NCI-H1105 (cell line): Measurements from ENCODE around the gene CNGA2.

Experiments used
- DNase-seq: peaks from one replicate; lab custom pipeline; 2025; lab: John Stamatoyannopoulos, UW

The CNGA2 gene

DNA sequence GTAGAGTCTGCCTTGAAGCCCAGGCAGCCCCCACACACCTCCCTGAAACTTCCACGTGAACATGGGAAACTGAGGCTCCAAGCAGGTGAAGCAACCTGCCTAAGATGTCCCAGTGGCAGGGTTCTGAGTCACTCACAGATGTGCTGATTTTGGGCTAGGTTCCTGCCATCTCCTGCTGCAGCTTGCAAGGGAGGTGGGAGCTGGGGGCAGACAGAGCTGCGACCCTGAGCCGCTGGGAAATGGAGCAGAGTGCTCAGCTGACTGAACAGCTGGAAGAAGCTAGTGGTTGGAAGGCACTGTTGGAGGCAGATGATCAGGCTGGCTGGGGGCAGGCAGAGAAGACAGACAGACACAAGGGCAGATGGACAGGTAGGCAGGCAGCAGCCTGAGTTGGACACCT is 22.3 kb upstream of the CNGA2 start:
- no peak for DNase-seq

DNA sequence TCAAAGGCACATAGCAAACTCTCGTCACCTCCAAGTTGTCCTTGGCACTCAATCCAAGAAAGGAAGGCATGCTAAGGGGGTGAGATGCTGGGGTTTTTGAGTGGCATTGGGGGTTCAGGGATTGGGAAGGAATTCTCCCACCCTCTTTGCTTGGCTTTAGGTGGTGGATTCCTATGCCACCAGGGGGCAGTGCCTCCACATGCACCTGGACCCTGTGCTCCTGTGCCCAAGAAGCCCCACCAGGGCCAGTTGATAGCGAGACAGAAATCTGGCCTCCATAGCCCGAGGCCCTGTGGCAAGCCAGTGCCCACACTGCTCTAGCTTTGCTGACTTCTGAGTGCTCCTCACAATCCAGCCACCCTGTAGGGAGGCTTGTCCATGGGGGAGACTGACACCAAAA is 20.7 kb upstream of the CNGA2 start:
- peak; percentile 26 for DNase-seq

DNA sequence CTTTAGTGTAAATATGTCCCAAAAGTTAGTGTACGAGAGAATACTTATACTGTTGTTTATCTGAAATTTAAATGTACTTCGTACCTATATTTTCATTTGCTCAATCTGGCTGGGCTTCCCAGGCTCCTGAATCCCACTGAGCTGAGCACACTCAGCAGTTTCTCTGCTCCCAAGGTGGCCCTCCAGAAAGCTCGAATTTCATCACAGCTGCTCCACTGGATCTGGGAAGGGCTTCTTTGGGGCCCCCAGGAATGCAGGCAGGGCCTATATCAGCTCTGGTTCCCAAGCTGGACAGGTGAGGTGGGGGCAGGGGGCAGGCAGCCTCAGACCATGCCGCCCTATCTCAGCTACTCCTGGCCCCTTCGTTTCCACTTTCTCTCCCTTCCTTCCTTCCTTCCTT is 20.2 kb upstream of the CNGA2 start:
- DNase-seq = no peak

DNA sequence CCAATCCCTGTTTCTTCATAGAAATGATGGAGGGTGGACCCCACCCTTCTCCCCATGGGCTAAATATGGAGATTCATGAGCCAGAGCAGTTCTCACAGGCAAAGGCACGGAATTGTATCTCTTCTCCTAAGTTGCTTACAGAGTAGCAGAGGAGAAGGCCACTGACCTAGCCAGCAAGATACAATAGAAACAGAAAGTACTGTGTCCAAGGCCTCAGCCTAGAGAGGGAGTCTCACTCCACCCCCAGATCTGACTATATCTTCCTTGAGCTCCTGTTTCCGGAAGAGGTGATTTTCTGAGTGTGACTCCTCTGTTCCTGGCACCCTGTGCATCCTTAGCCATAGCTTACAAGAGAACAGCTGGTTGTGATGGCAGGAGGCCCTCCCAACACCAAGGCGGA is 18.8 kb upstream of the CNGA2 start, which contains the start of gene FATE1:
Gene FATE1, plus strand, starts transcription at position 284 of the 400 bp plus-strand sequence. Its CDS starts 85 bp downstream, at position 369.
- no peak for DNase-seq

DNA sequence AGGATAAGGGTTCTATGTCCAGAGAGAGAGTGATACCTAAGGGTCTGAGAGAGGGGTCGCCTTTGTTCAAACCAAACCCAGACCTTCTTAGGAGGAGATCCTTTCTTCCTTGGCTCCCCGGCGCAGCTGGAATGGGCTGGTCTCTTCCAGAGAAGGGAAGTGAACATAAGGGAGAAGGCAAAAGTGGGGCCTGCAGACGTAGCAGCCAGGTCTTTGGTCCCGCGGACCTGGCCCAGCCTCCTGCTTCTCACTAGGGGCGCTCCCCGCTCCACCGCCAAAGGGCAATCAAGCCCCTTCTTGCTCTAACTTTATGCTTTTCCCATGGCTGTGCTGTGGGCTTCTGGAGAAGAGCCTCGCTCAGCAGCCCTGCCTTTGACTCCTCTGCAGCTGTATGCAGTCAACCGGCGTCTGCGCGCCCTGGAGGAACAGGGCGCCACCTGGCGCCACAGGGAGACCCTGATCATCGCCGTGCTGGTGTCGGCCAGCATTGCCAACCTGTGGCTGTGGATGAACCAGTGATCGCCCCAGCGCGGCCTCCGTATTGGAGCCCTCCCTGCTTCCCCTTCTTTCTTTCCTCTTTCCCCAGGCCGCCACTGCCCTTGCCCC is 12.2 kb upstream of the CNGA2 start:
- no peak for DNase-seq

DNA sequence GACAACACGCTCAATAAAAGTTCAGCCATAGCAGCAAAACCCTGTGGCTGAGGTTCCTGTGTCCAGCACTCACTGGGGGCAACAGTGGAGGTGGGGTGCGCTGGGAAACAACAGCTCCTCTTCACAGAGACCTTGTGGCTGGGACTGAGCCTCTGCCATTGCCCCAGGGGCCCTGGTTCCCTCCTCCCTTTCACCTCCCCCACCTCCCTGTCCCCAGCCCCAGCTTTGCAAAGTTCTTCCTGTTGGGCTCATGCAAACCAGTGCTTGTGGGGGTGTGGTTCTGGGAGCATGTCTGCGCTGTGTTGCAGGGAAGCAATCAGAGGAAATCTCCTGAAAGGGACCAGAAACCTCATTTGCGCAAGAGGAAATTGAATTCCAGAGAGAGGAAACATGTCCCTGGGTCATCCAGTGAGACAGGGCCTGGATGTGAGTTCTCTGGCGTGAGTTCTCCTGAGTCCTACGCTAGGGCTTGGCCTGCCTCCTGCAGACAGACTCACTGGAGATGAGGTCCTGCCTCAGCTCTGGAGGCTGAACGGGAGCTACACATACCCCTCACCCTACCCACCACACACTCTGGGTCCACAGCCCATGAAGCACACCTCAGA is 11.3 kb upstream of the CNGA2 start:
- DNase-seq = no peak

DNA sequence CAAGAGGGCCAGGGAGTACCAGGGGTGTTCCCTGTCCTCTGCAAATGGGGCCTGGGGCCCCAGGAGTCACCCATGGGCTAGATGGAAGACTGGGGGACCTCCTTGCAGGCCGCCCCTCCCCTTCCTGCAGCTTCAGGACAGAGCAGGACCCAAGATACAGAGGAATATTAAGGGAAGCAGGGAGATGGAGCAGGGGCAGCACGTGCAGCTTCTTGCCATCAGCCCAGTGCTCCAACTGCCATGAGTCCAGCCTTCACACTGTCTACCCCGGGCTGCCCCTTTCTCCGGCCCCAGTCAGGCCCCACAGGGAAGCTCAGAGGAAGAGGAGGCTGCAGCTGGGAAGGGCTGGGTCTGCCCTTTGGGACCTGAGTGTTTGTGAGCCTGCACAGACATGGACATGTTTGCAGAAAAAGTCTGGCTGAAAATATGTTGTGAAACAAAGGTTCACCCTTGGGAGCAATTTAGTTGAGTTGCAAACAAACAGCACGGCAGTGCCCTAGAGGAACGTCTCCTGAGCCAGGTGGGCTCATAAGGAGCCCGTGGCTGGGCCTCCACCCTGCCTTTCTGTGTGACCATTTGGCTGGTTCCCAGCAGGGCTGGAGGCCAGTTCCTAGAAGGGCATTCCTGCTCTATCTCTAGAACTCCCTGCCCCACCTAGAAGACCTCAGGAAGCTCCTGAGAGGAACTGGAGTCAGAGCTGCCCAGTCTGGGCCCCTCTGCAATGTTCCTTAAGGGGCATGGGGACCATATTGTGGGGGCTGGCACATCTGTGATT is 9.8 kb upstream of the CNGA2 start:
- DNase-seq = no peak

DNA sequence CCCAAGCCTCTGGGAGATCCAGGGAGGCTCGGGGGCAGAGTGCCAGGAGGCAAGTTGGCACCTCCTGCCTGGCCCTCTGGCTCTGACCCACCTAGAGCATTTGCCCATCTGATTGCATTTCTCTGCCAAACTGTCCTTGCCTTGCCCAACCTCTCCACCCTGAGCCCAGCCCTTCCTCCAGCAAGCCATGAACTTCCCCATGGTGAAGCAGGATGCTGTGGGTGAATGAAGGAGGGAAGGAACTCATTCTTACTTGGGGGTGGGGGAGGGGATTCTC is 9.3 kb upstream of the CNGA2 start:
- no peak for DNase-seq

DNA sequence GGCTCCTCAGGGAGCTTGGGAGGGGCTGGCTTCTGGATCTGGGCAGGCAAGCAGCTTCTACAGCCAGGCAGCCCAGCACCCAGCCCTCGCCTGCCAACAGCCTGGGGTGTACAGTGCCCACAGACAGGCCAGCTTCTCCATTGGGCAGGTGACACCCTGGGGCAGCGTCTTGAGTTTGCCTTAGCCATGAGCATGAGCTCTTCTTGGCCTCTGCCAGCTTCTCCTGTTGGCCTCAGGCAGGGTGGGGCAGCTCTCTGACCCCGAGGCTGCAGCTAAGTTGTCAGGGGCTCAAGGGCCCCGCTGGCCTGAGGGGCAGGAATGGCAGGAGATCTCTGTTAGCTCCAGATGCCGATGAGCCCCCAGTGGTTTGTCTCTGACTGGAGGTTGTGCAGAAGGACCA is 7.8 kb upstream of the CNGA2 start:
- no peak for DNase-seq

DNA sequence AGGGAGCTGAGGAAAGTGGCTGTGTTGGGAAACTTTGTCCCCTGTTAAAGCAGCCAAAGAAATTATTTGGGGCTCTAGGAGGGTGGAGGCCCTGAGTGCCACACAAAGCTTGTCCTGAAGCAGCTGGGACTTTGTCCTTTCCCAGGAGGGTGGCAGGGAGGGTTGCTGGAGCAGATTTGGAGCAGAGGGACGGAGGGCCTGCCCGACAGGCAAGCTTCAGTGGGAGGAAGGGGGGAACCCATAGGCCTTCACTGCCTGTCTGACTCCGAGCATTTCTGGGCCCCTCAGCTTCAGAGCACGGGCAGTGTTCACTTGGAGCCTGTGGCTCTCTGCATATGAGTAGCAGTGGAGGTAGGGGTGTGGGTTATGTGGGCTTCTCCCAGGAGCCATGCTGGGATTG is 7.2 kb upstream of the CNGA2 start:
- DNase-seq = no peak

DNA sequence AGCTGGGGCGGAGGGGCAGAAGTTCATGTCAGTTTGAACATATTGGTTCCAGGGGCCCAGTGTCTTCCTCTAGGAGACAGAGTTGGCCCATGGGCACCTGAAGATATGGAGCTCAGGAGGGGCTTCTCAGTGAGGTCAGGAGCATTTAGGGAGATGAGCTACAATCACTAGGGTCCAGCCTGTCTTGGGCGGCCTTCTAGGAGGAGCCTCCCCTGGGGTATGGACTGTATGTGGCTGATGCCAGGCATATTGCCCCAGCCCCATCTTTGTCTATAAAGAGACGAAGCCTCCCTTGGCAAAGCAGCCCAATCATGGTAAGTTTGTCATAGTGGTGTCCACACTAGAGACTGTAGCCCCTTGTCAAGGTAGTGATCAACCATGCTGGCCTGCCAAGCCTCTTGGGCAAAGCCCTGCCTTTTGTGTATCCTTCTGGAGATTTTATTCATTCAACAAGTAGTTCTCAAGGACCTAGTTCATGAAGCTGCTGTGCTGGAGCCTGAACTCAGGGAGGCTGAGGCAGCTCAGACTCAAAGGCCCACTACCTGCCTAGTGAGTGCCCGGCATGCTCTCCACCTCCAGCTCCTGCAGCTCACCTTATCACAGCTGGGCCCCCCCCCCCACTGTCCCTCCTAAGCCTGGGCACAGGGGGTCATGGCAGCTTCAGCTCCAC is 5.4 kb upstream of the CNGA2 start:
- DNase-seq = no peak

DNA sequence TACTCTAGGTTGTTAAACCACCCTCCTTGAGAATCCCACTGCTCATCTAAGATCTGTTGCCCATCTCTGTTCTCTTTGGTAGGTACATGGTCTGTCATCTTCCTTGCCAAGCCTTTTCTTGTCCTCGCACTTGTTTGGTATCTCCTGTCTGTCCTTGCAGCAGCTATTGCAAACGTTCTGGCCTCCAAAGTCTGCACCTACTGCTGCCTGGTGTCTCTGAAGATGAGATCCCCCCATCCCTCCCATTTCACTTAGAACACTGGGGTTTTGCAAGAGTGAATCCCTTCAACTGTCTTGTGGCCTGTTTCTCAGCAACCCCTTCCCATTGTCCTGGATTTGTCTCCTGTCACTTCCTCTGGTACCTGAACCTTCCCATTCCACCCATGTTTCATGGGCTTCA is 673 bp downstream of the CNGA2 start:
- no peak for DNase-seq

DNA sequence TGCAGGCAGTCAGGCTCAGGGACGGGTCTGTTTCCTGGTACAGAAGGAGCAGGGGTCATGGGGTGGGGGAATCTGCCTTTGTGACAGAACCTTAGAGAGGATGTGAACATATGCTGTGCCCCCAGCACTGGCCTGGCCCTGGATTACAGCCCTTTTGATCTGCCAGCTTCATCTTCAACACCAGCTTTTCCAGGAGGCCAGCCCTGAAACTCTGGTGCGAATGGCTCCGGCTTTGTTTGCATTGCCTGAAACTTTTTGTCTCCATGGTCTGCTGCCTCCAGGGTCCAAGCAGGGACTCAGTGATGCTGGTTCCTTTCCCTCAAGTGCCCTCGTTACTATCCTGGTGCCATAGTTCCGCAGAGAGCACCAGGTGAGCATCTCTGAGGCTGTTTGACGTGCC is 2.1 kb downstream of the CNGA2 start:
- no peak for DNase-seq

DNA sequence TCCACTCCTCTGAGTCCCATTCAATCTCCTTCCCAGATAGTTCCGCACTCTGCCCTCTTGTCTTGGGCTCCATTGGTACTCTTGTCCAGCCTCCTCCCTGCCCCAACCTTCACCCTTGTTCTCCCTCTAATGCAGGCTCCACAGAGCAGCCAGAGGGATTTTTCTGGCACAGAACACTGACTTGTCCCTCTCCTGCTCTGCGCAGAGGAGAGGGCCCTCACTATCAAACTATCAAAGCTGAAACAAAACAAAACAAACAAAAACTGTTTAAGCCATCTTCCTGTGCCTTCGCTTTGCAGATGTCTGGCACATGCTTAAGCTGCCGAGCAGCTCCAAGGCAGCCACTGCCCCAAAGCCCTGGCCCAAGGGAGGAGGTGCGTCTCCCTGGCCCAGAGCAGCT is 2.9 kb downstream of the CNGA2 start:
- no peak for DNase-seq

DNA sequence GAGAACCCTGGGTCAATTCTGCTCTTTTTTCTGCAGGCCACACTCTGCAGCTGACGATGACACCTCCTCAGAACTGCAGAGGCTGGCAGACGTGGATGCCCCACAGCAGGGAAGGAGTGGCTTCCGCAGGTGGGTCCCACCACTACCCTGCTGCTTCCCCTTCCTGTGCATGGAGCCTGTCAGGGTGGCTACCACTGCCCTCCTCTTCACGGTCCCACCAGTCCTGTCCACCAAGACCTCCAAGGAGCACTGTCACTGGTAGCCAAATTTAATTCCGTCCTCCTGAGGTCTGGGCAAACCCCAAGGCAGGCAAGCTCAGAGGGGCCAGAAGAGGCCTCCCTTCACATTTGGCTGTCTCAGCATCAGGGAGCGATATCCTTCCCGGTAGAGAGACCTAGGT is 4.2 kb downstream of the CNGA2 start:
- DNase-seq = no peak

DNA sequence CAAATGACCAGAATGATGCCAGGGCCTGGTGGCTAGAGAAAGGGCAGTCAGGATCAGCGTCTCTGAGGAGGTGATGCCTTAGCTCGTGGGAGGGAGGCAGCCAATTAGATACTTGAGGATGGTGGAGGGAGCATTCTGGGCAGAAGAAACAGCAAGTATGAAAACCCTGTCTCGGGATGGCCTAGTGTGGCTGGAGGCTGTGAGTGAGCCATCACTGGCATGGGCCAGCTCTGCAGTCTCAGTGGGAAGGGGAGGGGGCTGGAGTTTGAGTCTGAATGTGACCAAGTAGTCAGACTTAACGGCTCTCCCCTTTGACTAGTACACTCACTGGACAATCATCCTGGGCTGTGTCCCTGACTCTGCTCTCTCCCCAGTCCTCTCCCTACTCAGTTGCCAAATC is 7.1 kb downstream of the CNGA2 start:
- DNase-seq = no peak

DNA sequence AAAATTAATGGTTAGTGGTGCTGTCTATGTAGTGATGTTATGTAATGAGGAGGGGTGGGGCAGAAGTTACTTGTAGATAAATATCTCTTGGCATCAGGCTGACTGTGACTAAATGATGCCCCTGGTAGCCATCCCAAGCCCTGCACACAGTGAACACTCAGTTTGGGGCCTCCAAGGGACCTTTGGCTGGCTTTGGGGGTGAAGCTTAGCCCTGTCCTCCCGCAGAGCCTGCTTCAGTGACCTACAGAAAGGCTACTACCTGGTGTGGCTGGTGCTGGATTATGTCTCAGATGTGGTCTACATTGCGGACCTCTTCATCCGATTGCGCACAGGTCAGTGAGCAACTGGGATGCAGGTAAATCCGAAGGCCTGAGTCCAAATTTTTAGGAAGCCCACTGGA is 7.8 kb downstream of the CNGA2 start:
- no peak for DNase-seq

DNA sequence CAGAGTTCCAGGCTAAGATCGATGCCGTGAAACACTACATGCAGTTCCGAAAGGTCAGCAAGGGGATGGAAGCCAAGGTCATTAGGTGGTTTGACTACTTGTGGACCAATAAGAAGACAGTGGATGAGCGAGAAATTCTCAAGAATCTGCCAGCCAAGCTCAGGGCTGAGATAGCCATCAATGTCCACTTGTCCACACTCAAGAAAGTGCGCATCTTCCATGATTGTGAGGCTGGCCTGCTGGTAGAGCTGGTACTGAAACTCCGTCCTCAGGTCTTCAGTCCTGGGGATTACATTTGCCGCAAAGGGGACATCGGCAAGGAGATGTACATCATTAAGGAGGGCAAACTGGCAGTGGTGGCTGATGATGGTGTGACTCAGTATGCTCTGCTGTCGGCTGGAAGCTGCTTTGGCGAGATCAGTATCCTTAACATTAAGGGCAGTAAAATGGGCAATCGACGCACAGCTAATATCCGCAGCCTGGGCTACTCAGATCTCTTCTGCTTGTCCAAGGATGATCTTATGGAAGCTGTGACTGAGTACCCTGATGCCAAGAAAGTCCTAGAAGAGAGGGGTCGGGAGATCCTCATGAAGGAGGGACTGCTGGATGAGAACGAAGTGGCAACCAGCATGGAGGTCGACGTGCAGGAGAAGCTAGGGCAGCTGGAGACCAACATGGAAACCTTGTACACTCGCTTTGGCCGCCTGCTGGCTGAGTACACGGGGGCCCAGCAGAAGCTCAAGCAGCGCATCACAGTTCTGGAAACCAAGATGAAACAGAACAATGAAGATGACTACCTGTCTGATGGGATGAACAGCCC is 9.3 kb downstream of the CNGA2 start:
- no peak for DNase-seq

DNA sequence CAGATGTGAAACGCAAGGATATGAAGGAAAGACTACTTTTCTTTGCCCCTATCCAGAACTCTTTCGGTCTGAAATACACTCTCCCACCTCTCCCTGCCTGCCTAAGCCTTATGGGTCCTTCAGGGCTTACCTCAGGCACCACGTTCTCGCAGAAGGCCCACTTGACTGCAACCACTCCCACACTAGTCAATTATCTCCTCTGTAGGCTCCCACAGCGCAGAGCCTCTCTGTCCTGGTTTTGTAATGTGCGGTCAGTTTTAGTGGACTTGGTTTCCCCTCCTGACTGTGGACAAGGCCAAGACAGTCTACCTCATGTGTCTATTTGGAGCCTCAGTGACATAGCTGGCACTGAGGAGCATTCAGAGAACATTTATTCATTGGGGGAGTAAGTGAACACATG is 11.1 kb downstream of the CNGA2 start:
- DNase-seq = no peak

DNA sequence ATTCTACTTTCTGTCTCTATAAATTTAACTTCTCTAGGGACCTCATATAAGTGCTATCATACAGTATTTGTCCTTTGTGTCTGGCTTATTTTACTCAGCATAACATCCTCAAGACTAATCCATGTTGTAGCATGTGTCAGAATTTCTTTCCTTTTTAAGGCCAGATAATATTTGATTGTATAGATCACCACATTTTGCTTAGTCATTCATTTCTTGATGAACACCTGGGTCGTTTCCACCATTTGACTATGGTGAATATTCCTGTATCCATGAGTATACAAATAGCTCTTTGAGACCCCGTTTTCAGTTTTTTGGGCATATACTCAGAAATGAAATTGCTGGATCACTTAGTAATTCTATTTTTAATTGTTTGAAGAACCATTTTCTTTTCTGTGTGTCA is 12.0 kb downstream of the CNGA2 start:
- no peak for DNase-seq

DNA sequence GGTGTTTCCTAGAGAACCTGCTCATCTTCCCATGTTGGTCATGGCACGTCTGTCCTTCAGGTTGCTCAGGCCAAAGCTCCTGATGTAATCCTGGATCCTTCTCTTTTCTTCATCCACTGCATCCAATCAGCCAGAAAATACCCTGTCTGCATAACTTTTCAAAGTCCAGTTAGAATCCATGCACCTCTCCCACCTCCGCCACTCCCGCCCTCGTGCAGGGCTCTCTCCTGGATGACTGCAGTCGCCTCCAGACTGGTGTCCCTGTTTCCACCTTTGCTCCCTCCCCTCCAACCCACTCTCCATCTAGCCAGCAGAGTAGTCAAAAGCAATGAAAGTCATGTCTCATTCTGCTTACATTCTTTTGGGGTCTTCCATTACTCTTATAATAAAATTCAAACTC is 16.0 kb downstream of the CNGA2 start:
- no peak for DNase-seq

DNA sequence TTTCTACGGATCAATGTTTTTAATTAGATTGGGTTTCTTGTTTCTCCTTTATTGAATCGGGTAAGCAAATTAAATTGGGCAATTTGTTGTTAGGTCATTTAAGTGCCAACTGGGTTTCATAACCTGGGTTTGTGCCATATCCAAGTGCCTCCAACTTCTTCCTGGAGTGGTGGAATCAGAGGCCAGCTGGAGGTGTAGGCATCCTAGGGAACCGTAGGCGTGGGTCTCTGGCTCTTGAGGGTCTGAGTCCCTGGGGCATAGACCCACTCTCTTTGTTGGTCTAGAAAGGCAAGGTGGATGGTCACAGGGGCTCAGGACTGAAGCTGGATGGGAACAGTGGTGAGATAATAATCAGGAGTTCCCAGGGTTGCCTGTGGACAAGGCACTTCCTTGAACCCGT is 18.3 kb downstream of the CNGA2 start:
- DNase-seq = no peak
